Measurements from ENCODE around the gene PLET1.

The PLET1 gene

GRCh38 chr11:112292785-112293407 is 32.2 kb upstream of the PLET1 start:
- DNase-seq (ENCODE audit: low spot score) = peak; percentile 74
- no peak for TF ChIP-seq CTCF (IDR thresholded peaks at IDR 0.05; ENCODE audit: poor library complexity, severe bottlenecking)
- peak overlapping the region; percentile 38 for H3K27ac ChIP-seq (ENCODE audit: poor library complexity, severe bottlenecking)

GRCh38 chr11:112292188-112292587 is 31.5 kb upstream of the PLET1 start:
- H3K4me1 ChIP-seq (ENCODE audit: insufficient read depth, poor library complexity, severe bottlenecking) = peaks cover 18% of the 10 kb centered on the region
- no peak for DNase-seq (ENCODE audit: low spot score)
- no peak overlapping the region for H3K4me3 ChIP-seq (ENCODE audit: severe bottlenecking)
- H3K9me3 ChIP-seq (ENCODE audit: severe bottlenecking) = no peaks in the 10 kb centered on the region
- H3K27ac ChIP-seq (ENCODE audit: poor library complexity, severe bottlenecking) = peak overlapping the region; percentile 38
- no peak for ATAC-seq (ENCODE audit: low read depth)
- no peaks in the 10 kb centered on the region for H3K36me3 ChIP-seq (ENCODE audit: low read depth)
- no peaks in the 10 kb centered on the region for H3K27me3 ChIP-seq (ENCODE audit: insufficient read depth, poor library complexity, severe bottlenecking)
- TF ChIP-seq CTCF (IDR thresholded peaks at IDR 0.05; ENCODE audit: poor library complexity, severe bottlenecking) = no peak

More at GRCh38 chr11:112292785-112293407, 32.2 kb upstream of the PLET1 start:
- Histone ChIP-seq H3K36me3 (ENCODE audit: low read depth) (no peaks in the 10 kb centered on the region), H3K4me3 (ENCODE audit: severe bottlenecking) (no peak overlapping the region), H3K4me1 (ENCODE audit: insufficient read depth, poor library complexity, severe bottlenecking) (peaks cover 18% of the 10 kb centered on the region), H3K9me3 (ENCODE audit: severe bottlenecking) (no peaks in the 10 kb centered on the region), H3K27me3 (ENCODE audit: insufficient read depth, poor library complexity, severe bottlenecking) (no peaks in the 10 kb centered on the region)
- ATAC-seq (ENCODE audit: low read depth) = peak; percentile 78

- Histone ChIP-seq H3K27me3 (ENCODE audit: insufficient read depth, poor library complexity, severe bottlenecking) (no peaks in the 10 kb centered on the region), H3K4me1 (ENCODE audit: insufficient read depth, poor library complexity, severe bottlenecking) (peaks cover 18% of the 10 kb centered on the region), H3K4me3 (ENCODE audit: severe bottlenecking) (no peak overlapping the region), H3K36me3 (ENCODE audit: low read depth) (no peaks in the 10 kb centered on the region), H3K9me3 (ENCODE audit: severe bottlenecking) (no peaks in the 10 kb centered on the region), H3K27ac (ENCODE audit: poor library complexity, severe bottlenecking) (no peak overlapping the region)
- no peak for TF ChIP-seq CTCF (IDR thresholded peaks at IDR 0.05; ENCODE audit: poor library complexity, severe bottlenecking)
- ATAC-seq (ENCODE audit: low read depth) = no peak
- no peak for DNase-seq (ENCODE audit: low spot score)
These were observed 30.5 kb upstream of the PLET1 start for GRCh38 chr11:112291191-112291590.

GRCh38 chr11:112290493-112290850 is 29.8 kb upstream of the PLET1 start:
- 0 out of 3 replicates have a peak, but pooled peaks have one; percentile 5 for ATAC-seq (ENCODE audit: low read depth)
- no peak overlapping the region for H3K27ac ChIP-seq (ENCODE audit: poor library complexity, severe bottlenecking)
- TF ChIP-seq CTCF (IDR thresholded peaks at IDR 0.05; ENCODE audit: poor library complexity, severe bottlenecking) = no peak

More at GRCh38 chr11:112290493-112290850, 29.8 kb upstream of the PLET1 start:
- Histone ChIP-seq H3K4me3 (ENCODE audit: severe bottlenecking) (peak overlapping the region; percentile 37), H3K27me3 (ENCODE audit: insufficient read depth, poor library complexity, severe bottlenecking) (no peaks in the 10 kb centered on the region), H3K36me3 (ENCODE audit: low read depth) (no peaks in the 10 kb centered on the region), H3K4me1 (ENCODE audit: insufficient read depth, poor library complexity, severe bottlenecking) (peaks cover 18% of the 10 kb centered on the region), H3K9me3 (ENCODE audit: severe bottlenecking) (no peaks in the 10 kb centered on the region)
- DNase-seq (ENCODE audit: low spot score) = no peak
